ENCODE measurements around the gene SLCO1B3. TPM values are rescaled to one million over a fixed set of nuclear protein-coding genes. Genes with fewer than 3 reads are reported as not detected.

Gene SLCO1B3
- total RNA-seq, 1 experiment from 2014 or later = not detected

GRCh38 chr12:20963303-20963702, 152.8 kb downstream of the SLCO1B3 start:
- Histone ChIP-seq H3K56ac (ENCODE audit: insufficient read length, low read depth, low read length) (no peak overlapping the region), H2BK120ac (ENCODE audit: low read depth, low read length, poor library complexity, severe bottlenecking) (no peak overlapping the region), H4K8ac (replicated peaks; ENCODE audit: insufficient read length, low read depth, low read length) (no peak overlapping the region), H4K20me1 (ENCODE audit: control insufficient read depth, insufficient read depth, insufficient read length) (no peaks in the 10 kb centered on the region), H3K23ac (ENCODE audit: insufficient read length, low read depth, low read length) (no peak overlapping the region), H2AFZ (ENCODE audit: low read length) (no peak overlapping the region), H3K4me1 (ENCODE audit: insufficient read depth, low read length) (no peaks in the 10 kb centered on the region), H3K4ac (ENCODE audit: low read depth, low read length) (no peak overlapping the region), H3K27me3 (ENCODE audit: insufficient read depth, low read length) (no peaks in the 10 kb centered on the region), H2BK20ac (ENCODE audit: low read depth, low read length, poor library complexity, severe bottlenecking) (no peak overlapping the region), H3K9me3 (ENCODE audit: control insufficient read depth, low read depth, low read length) (no peaks in the 10 kb centered on the region), H3K23me2 (ENCODE audit: insufficient read length, low read depth, low read length, poor library complexity, severe bottlenecking) (no peaks in the 10 kb centered on the region), H2BK12ac (ENCODE audit: insufficient read length, low read depth, low read length) (no peak overlapping the region), H4K91ac (ENCODE audit: insufficient read length, low read depth, low read length) (no peak overlapping the region), H3T11ph (ENCODE audit: low read length) (no peak overlapping the region), H3K9ac (ENCODE audit: extremely low read depth, insufficient read length, low read length) (no peak overlapping the region), H2AK5ac (ENCODE audit: insufficient read length, low read length) (no peak overlapping the region), H2BK5ac (ENCODE audit: insufficient read length, low read length) (no peak overlapping the region), H4K5ac (ENCODE audit: insufficient read length, low read depth, low read length) (no peak overlapping the region), H3K18ac (ENCODE audit: insufficient read length, low read depth, low read length) (no peak overlapping the region), H3K79me2 (ENCODE audit: insufficient read depth, low read length) (no peaks in the 10 kb centered on the region), H3K27ac (ENCODE audit: insufficient read length, low read depth, low read length) (no peak overlapping the region), H2BK15ac (ENCODE audit: low read depth, low read length) (no peak overlapping the region), H3K14ac (ENCODE audit: insufficient read depth, low read length) (no peak overlapping the region), H3K79me1 (ENCODE audit: insufficient read depth, low read depth, low read length, poor library complexity, severe bottlenecking) (no peaks in the 10 kb centered on the region), H3K4me2 (ENCODE audit: insufficient read depth, insufficient read length, low read length) (no peak overlapping the region)
- Mint-ChIP-seq H3K27me3 (ENCODE audit: low read depth) (no peaks in the 10 kb centered on the region), H3K4me1 (no peaks in the 10 kb centered on the region), H3K9me3 (peaks cover 23 to 25% of the 10 kb centered on the region in 2 experiments; a peak in 4 of 5 replicates), H3K36me3 (ENCODE audit: insufficient read depth in 1 of 3, low read depth in 3 of 3) (peaks cover 2 to 9% (median 5%) of the 10 kb centered on the region in 3 experiments; a peak in 5 of 7 replicates), H3K4me3 (no peak overlapping the region), H3K27ac (no peak overlapping the region)
- WGBS (ENCODE audit: extremely low coverage, insufficient read length, low lambda C conversion rate) = no CpG with 5 or more reads among the region's 2 CpGs
- DNase-seq = no peak
- TF ChIP-seq CTCF (conservative IDR thresholded peaks at IDR 0.05) = no peak

All from H9 (cell line).